ENCODE data around the gene LTF.

LTF gene

GRCh38 chr3:46489381-46489780 is 24.7 kb upstream of the LTF start:
- Histone ChIP-seq H3K27me3 (ENCODE audit: control insufficient read depth, insufficient read depth, low read length) (0 out of 2 replicates have a peak, but pooled peaks cover 4% of the 10 kb centered on the region), H3K9ac (ENCODE audit: low read length) (no peak overlapping the region), H3K4me3 (ENCODE audit: low read depth, low read length) (no peak overlapping the region), H3K9me3 (ENCODE audit: control insufficient read depth, insufficient read depth, low read depth, low read length) (peaks cover 5% of the 10 kb centered on the region), H3K4me1 (ENCODE audit: control insufficient read depth, insufficient read depth, low read length) (peaks cover 9% of the 10 kb centered on the region), H3K27ac (ENCODE audit: low read depth, low read length) (no peak overlapping the region), H3K36me3 (ENCODE audit: control insufficient read depth, insufficient read depth, low read length) (no peaks in the 10 kb centered on the region)

DNA sequence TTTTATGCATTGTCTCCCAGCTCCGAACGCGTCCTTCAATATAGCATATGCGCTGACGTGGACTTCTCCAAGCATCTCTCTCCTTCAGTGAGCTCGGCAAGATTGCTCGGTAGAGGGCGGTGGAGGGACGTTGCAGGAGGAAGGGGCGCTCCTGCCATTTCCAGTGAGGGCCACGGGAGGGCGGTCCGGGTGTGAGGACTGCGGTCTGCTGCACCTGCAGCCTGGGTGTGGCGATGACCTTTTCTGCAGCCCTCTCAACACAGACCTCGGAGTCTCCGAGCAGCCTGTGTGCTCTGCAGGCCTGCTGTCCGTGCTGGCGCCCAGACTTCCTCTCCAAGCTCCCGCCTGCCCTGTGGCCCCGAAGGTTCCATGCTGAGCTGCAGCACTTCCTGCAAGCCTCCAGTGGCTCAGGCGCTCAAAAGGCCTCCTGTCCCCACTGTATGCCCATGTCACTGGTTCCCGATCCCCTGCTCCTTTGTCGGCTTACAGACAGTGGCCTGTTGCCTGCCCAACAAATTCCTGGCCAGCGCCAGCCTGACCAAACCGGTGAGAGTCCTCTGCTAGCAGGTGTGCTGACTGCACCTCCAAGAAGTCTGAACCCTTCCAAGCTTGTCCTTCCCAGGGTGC is 24.1 kb upstream of the LTF start:
- peaks cover 5% of the 10 kb centered on the region for H3K9me3 ChIP-seq (ENCODE audit: control insufficient read depth, insufficient read depth, low read depth, low read length)
- peak overlapping the region; percentile 1 for H3K9ac ChIP-seq (ENCODE audit: low read length)
- H3K4me3 ChIP-seq (ENCODE audit: low read depth, low read length) = no peak overlapping the region
- no peak overlapping the region for H3K27ac ChIP-seq (ENCODE audit: low read depth, low read length)
- no peaks in the 10 kb centered on the region for H3K36me3 ChIP-seq (ENCODE audit: control insufficient read depth, insufficient read depth, low read length)
- peaks cover 9% of the 10 kb centered on the region for H3K4me1 ChIP-seq (ENCODE audit: control insufficient read depth, insufficient read depth, low read length)
- H3K27me3 ChIP-seq (ENCODE audit: control insufficient read depth, insufficient read depth, low read length) = 0 out of 2 replicates have a peak, but pooled peaks cover 4% of the 10 kb centered on the region

DNA sequence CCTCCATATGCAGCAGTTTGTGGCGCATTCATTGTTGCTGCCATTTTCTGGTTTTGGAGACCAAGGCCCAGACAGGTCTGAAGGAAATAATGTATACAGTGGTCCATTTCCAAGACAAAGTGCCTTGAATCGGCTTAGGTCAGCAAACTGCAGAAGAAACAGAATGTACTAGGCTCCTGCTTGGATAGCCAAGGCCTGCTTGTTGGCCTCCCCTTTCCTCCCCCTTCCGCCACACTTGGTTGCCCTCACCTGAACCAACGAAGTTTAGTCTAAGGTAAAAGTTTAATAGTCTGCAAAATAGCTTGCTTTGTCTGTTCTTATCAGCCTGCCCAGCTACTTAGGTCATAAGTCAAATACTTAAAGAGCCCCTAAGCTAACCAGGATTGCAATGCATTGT is 21.1 kb upstream of the LTF start:
- H3K9me3 ChIP-seq (ENCODE audit: control insufficient read depth, insufficient read depth, low read depth, low read length) = no peaks in the 10 kb centered on the region
- H3K36me3 ChIP-seq (ENCODE audit: control insufficient read depth, insufficient read depth, low read length) = no peaks in the 10 kb centered on the region
- H3K9ac ChIP-seq (ENCODE audit: low read length) = no peak overlapping the region
- H3K27me3 ChIP-seq (ENCODE audit: control insufficient read depth, insufficient read depth, low read length) = 0 out of 2 replicates have a peak, but pooled peaks cover 4% of the 10 kb centered on the region
- H3K4me3 ChIP-seq (ENCODE audit: low read depth, low read length) = no peak overlapping the region
- no peak overlapping the region for H3K27ac ChIP-seq (ENCODE audit: low read depth, low read length)
- H3K4me1 ChIP-seq (ENCODE audit: control insufficient read depth, insufficient read depth, low read length) = peaks cover 9% of the 10 kb centered on the region

DNA sequence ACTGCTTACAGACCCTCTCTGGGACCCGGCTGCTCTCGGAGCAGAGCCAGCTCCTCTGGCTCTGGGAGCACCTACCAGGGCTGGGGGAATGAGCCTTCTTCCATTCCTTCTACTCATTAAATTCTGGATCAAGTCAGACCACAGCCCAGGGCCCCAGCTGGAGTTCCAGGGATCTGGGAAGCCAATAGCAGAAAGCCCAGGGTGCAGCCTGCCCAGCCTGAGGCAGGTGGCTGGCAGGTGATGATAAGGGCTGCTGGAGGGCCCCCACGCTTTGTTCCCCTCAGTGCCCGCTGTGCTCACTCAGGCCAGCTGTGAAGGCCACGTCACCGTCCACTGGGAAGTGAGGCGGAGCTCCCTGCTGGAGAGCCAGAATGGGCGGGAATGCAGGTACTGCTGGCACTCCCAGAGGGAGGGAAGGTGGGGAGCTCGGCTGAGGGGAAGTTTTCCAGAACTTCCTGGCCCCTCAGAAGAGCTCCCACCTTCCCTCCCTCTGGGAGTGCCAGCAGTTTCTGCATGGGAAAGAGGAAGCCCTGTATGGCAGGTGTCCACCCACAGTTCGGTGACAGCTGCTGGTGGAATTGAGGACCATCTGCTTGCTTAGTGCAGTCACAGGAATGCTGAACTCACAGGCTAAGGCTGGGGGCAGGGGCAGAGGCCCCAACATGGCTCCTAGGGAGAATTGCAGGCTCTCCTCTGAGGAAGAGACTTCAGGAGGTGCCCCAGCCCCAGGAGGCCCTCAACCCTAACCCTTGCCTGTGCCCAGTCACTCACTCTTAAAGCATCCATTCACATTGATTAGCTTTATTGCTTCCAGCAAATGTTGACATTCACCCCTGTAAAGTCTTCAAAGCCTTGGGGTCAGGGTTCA is 20.4 kb upstream of the LTF start:
- H3K27me3 ChIP-seq (ENCODE audit: control insufficient read depth, insufficient read depth, low read length) = 0 out of 2 replicates have a peak, but pooled peaks cover 4% of the 10 kb centered on the region
- peaks cover 9% of the 10 kb centered on the region for H3K4me1 ChIP-seq (ENCODE audit: control insufficient read depth, insufficient read depth, low read length)
- no peak overlapping the region for H3K4me3 ChIP-seq (ENCODE audit: low read depth, low read length)
- H3K27ac ChIP-seq (ENCODE audit: low read depth, low read length) = no peak overlapping the region
- H3K9me3 ChIP-seq (ENCODE audit: control insufficient read depth, insufficient read depth, low read depth, low read length) = no peaks in the 10 kb centered on the region
- no peak overlapping the region for H3K9ac ChIP-seq (ENCODE audit: low read length)
- H3K36me3 ChIP-seq (ENCODE audit: control insufficient read depth, insufficient read depth, low read length) = no peaks in the 10 kb centered on the region

DNA sequence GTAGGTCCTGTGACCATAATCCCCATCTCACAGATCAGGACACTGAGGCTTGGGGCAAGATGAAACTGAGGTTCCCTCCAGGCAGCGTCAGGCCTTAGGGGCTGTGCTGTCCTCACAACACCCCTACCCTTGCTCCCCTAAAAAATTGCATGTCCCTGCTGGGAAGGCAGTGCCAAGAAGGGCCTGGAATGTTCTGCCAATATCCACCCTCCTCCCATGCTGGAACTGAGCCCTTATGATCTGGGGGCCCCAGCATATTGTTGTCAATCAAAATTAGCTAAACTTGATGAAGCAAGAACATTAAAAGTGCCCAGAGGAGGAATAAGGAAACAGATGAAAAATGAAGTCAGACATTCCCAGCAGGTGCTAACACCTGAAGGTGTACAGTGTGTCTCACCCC is 19.7 kb upstream of the LTF start:
- H3K27me3 ChIP-seq (ENCODE audit: control insufficient read depth, insufficient read depth, low read length) = 0 out of 2 replicates have a peak, but pooled peaks cover under 1% of the 10 kb centered on the region
- peaks cover 6% of the 10 kb centered on the region for H3K4me1 ChIP-seq (ENCODE audit: control insufficient read depth, insufficient read depth, low read length)
- no peak overlapping the region for H3K9ac ChIP-seq (ENCODE audit: low read length)
- no peak overlapping the region for H3K4me3 ChIP-seq (ENCODE audit: low read depth, low read length)
- no peak overlapping the region for H3K27ac ChIP-seq (ENCODE audit: low read depth, low read length)
- no peaks in the 10 kb centered on the region for H3K9me3 ChIP-seq (ENCODE audit: control insufficient read depth, insufficient read depth, low read depth, low read length)
- no peaks in the 10 kb centered on the region for H3K36me3 ChIP-seq (ENCODE audit: control insufficient read depth, insufficient read depth, low read length)

GRCh38 chr3:46483825-46484224 is 19.1 kb upstream of the LTF start:
- Histone ChIP-seq H3K9ac (ENCODE audit: low read length) (no peak overlapping the region), H3K27me3 (ENCODE audit: control insufficient read depth, insufficient read depth, low read length) (no peaks in the 10 kb centered on the region), H3K27ac (ENCODE audit: low read depth, low read length) (no peak overlapping the region), H3K4me1 (ENCODE audit: control insufficient read depth, insufficient read depth, low read length) (peaks cover under 1% of the 10 kb centered on the region), H3K4me3 (ENCODE audit: low read depth, low read length) (no peak overlapping the region), H3K36me3 (ENCODE audit: control insufficient read depth, insufficient read depth, low read length) (no peaks in the 10 kb centered on the region), H3K9me3 (ENCODE audit: control insufficient read depth, insufficient read depth, low read depth, low read length) (no peaks in the 10 kb centered on the region)

GRCh38 chr3:46482632-46483350 is 18.1 kb upstream of the LTF start:
- Histone ChIP-seq H3K4me1 (ENCODE audit: control insufficient read depth, insufficient read depth, low read length) (no peaks in the 10 kb centered on the region; the same call in 1 of the 2 replicates), H3K9ac (ENCODE audit: low read length) (no peak overlapping the region), H3K27me3 (ENCODE audit: control insufficient read depth, insufficient read depth, low read length) (no peaks in the 10 kb centered on the region), H3K27ac (ENCODE audit: low read depth, low read length) (no peak overlapping the region), H3K9me3 (ENCODE audit: control insufficient read depth, insufficient read depth, low read depth, low read length) (no peaks in the 10 kb centered on the region), H3K4me3 (ENCODE audit: low read depth, low read length) (no peak overlapping the region), H3K36me3 (ENCODE audit: control insufficient read depth, insufficient read depth, low read length) (no peaks in the 10 kb centered on the region)

GRCh38 chr3:46481636-46482035 is 16.9 kb upstream of the LTF start:
- H3K9ac ChIP-seq (ENCODE audit: low read length) = no peak overlapping the region
- H3K4me1 ChIP-seq (ENCODE audit: control insufficient read depth, insufficient read depth, low read length) = no peaks in the 10 kb centered on the region; the same call in 1 of the 2 replicates
- no peak overlapping the region for H3K4me3 ChIP-seq (ENCODE audit: low read depth, low read length)
- no peaks in the 10 kb centered on the region for H3K27me3 ChIP-seq (ENCODE audit: control insufficient read depth, insufficient read depth, low read length)
- H3K9me3 ChIP-seq (ENCODE audit: control insufficient read depth, insufficient read depth, low read depth, low read length) = no peaks in the 10 kb centered on the region
- H3K27ac ChIP-seq (ENCODE audit: low read depth, low read length) = no peak overlapping the region
- H3K36me3 ChIP-seq (ENCODE audit: control insufficient read depth, insufficient read depth, low read length) = no peaks in the 10 kb centered on the region

- Histone ChIP-seq H3K27ac (ENCODE audit: low read depth, low read length) (no peak overlapping the region), H3K4me3 (ENCODE audit: low read depth, low read length) (no peak overlapping the region), H3K27me3 (ENCODE audit: control insufficient read depth, insufficient read depth, low read length) (no peaks in the 10 kb centered on the region), H3K36me3 (ENCODE audit: control insufficient read depth, insufficient read depth, low read length) (no peaks in the 10 kb centered on the region), H3K9me3 (ENCODE audit: control insufficient read depth, insufficient read depth, low read depth, low read length) (no peaks in the 10 kb centered on the region), H3K4me1 (ENCODE audit: control insufficient read depth, insufficient read depth, low read length) (no peaks in the 10 kb centered on the region; the same call in 1 of the 2 replicates), H3K9ac (ENCODE audit: low read length) (no peak overlapping the region)
Observed at GRCh38 chr3:46480491-46481195, 15.9 kb upstream of the LTF start.

DNA sequence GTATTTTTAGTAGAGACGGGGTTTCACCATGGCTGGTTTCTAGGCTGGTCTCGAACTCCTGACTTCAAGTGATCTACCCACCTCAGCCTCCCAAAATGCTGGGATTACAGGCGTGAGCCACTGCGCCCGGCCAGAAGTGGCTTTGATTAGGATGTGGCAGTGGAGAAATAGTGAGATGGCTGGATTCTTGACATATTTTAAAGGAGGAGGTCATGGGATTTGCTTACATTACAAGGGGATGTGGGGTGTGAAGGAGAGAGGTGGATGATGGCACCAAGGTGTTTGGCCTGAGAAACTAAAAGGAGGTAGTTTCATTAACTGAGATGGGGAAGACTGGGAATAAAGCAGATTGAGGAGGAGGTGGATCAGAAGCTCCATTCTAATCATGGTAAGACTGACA is 15.0 kb upstream of the LTF start:
- H3K27me3 ChIP-seq (ENCODE audit: control insufficient read depth, insufficient read depth, low read length) = no peaks in the 10 kb centered on the region
- H3K27ac ChIP-seq (ENCODE audit: low read depth, low read length) = no peak overlapping the region
- H3K4me1 ChIP-seq (ENCODE audit: control insufficient read depth, insufficient read depth, low read length) = no peaks in the 10 kb centered on the region; the same call in 1 of the 2 replicates
- no peaks in the 10 kb centered on the region for H3K9me3 ChIP-seq (ENCODE audit: control insufficient read depth, insufficient read depth, low read depth, low read length)
- H3K4me3 ChIP-seq (ENCODE audit: low read depth, low read length) = no peak overlapping the region
- no peaks in the 10 kb centered on the region for H3K36me3 ChIP-seq (ENCODE audit: control insufficient read depth, insufficient read depth, low read length)
- H3K9ac ChIP-seq (ENCODE audit: low read length) = no peak overlapping the region
